Neural cell (in vitro differentiated cells): ENCODE measurements around the gene ERFL.

Experiments
- EP300 ChIP-seq: fragments of 450-650 bp; conservative IDR thresholded peaks from 2 replicates; pipeline ENCODE4 v1.6.1; 2014; ENCODE audit warnings: antibody characterized with exemption, mild to moderate bottlenecking, moderate library complexity; ENCODE audit not compliant: poor library complexity, severe bottlenecking
- EZH2 ChIP-seq: fragments of 200-600, 300-800 bp; shearing (Covaris generic), sonication (generic); IDR thresholded peaks from 2 replicates; pipeline ENCODE4 v1.6.1; 2014; ENCODE audit warnings: antibody characterized with exemption, low read length, borderline replicate concordance, mild to moderate bottlenecking; ENCODE audit not compliant: insufficient read depth, poor library complexity, severe bottlenecking
- TAF1 ChIP-seq: IDR thresholded peaks from 2 replicates; pipeline ENCODE4 v1.6.1; 2012; ENCODE audit warnings: low read depth
- TF ChIP-seq, protein P1 (sequence below): IDR thresholded peaks from 2 replicates; pipeline ENCODE4 v1.6.1; 2012; ENCODE audit warnings: borderline replicate concordance
- TF ChIP-seq, protein P2 (sequence below): fragments of 450-650 bp; IDR thresholded peaks from 2 replicates; pipeline ENCODE4 v1.5.1; 2014; ENCODE audit warnings: antibody characterized with exemption, mild to moderate bottlenecking, moderate library complexity; ENCODE audit not compliant: poor library complexity, severe bottlenecking

DNA sequence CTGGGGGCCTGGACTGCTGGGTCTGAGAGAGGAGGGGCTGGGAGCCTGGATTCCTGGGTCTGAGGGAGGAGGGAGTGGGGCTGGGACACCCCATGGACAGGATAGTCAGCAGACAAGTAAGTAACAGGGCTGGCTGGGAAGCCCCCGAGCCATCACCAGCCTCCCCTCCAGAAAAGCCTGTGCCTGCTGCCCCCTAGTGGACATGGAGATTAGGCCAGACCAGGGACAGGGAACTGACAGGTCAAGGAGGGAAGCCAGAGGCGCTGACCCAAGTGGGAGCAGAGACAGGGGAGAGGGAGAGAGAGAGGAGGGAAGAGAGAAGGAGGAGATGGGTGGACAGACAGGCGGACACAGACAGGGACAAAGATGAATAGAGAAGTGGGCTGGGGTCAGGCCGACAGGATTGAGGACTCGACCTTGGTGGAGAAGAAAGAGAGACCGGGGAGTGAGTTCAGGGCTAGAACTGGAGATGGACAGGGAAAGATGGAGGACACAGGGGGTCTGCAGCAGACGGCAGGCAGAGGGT lies 6.7 kb upstream of the ERFL start:
- TF ChIP-seq EZH2 = no peak
- TF ChIP-seq, protein P1, sequence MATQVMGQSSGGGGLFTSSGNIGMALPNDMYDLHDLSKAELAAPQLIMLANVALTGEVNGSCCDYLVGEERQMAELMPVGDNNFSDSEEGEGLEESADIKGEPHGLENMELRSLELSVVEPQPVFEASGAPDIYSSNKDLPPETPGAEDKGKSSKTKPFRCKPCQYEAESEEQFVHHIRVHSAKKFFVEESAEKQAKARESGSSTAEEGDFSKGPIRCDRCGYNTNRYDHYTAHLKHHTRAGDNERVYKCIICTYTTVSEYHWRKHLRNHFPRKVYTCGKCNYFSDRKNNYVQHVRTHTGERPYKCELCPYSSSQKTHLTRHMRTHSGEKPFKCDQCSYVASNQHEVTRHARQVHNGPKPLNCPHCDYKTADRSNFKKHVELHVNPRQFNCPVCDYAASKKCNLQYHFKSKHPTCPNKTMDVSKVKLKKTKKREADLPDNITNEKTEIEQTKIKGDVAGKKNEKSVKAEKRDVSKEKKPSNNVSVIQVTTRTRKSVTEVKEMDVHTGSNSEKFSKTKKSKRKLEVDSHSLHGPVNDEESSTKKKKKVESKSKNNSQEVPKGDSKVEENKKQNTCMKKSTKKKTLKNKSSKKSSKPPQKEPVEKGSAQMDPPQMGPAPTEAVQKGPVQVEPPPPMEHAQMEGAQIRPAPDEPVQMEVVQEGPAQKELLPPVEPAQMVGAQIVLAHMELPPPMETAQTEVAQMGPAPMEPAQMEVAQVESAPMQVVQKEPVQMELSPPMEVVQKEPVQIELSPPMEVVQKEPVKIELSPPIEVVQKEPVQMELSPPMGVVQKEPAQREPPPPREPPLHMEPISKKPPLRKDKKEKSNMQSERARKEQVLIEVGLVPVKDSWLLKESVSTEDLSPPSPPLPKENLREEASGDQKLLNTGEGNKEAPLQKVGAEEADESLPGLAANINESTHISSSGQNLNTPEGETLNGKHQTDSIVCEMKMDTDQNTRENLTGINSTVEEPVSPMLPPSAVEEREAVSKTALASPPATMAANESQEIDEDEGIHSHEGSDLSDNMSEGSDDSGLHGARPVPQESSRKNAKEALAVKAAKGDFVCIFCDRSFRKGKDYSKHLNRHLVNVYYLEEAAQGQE = no peak
- TF ChIP-seq TAF1 = no peak
- TF ChIP-seq, protein P2, sequence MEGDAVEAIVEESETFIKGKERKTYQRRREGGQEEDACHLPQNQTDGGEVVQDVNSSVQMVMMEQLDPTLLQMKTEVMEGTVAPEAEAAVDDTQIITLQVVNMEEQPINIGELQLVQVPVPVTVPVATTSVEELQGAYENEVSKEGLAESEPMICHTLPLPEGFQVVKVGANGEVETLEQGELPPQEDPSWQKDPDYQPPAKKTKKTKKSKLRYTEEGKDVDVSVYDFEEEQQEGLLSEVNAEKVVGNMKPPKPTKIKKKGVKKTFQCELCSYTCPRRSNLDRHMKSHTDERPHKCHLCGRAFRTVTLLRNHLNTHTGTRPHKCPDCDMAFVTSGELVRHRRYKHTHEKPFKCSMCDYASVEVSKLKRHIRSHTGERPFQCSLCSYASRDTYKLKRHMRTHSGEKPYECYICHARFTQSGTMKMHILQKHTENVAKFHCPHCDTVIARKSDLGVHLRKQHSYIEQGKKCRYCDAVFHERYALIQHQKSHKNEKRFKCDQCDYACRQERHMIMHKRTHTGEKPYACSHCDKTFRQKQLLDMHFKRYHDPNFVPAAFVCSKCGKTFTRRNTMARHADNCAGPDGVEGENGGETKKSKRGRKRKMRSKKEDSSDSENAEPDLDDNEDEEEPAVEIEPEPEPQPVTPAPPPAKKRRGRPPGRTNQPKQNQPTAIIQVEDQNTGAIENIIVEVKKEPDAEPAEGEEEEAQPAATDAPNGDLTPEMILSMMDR = peak; percentile 85
- no peak for TF ChIP-seq EP300
